NCI-H146 (cell line): Measurements from ENCODE around the gene ALG13.
"Not testable (repeated sequence)": the region's sequence is repeated elsewhere in the genome, so short reads cannot be mapped to it uniquely, and the experiment has no call there.

Source experiments
- DNase-seq: peaks from one replicate; lab custom pipeline; 2025; lab: John Stamatoyannopoulos, UW

Gene ALG13

DNA sequence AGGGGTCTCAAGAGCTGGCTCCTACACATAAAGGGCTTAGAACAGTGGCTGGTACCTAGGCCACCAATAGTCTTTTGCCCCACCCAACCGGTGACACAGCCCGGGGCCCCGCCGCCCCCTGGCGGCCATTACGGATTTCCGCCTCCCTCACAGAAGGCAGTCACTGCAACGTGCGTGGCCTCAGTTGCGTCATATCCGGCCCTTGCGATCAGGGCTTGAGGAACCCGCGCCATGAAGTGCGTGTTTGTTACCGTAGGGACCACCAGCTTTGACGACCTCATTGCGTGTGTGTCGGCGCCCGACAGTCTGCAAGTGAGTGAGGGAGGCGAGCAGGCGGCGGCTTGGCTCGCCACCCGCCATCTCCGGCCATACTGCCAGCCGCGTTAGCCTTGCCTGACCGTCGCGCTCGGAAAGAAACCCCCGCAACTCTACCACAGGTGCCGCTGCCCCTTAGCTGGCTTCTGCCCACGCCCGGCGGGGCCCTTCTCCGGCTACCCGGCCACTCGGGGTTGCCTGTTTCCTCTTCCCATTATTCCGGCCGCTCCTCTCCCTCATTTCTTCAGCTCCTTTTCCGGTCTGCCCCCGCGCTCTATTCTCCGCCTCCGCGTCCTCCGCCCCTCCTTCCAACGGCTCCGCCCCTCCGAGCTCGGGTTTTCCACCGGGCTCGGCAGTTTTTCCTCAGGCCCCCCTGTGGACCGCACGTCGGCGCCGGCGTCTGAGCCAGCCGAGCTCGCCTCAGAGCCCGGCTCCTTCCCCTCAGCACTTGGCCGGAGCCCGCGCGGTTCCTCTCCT is at the start of gene ALG13:
TSS of gene ALG13 (plus strand) at position 183 of the 792 bp plus-strand sequence. CDS start at position 232, 49 bp downstream.
- DNase-seq = peak; percentile 90

GRCh38 chrX:111634823-111635729 is 45.9 kb upstream of the ALG13 start:
- no peak for DNase-seq

DNA sequence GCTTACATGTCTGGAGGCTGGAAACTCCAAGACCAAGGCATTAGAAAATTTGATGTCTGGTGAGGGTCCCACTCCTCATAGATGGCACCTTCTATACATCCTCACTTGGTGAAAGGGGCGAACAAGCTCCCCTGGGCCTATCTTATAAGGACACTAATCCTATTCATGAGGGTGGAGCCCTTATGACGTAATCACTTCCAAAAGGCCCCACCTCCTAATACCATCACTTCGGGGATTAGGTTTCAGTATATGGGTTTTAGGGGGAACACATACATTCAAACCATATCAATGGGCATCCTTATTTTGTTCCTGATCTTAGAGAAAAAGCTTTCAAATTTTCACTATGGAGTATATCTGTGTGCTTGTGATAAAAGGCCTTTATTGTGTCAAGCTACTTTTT is 39.0 kb upstream of the ALG13 start:
- DNase-seq = no peak

DNA sequence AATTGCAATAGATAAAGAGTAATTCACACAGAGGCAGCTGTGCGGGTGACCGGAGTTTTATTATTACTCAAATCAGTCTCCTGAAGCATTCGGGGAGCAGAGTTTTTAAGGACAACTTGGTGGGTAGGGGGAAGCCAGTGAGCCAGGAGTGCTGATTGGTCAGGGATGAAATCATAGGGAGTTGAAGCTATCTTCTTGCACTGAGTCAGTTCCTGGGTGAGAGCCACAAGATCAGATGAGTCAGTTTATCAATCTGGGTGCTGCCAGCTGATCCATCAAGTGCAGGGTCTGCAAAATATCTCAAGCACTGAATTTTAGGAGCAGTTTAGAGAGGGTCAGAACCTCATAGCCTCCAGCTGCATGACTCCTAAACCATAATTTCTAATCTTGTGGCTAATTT is 35.8 kb upstream of the ALG13 start:
- DNase-seq = not testable (repeated sequence)

- DNase-seq = no peak
These were observed 35.4 kb upstream of the ALG13 start for GRCh38 chrX:111645607-111646006.

- DNase-seq = no peak
These were observed 34.5 kb upstream of the ALG13 start for GRCh38 chrX:111646515-111646914.

DNA sequence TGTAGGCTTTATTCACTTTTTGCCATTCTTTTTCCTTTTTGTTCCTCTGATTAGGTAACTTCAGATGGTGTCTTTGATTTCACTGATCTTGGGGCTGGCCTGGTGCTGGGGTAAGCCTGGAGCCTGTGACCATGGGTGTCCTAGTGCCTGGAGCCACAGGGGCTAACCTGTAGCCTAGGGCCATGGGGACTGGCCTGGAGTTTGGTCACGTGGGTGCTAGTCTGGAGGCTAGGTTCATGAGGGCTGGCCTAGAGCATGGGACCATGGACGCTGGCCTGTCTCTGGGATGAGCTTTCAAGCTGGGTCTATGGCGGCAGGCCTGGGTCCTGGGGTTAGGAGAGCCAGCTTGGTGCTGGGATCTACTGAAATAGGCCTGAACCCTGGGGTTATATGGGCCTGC is 32.2 kb upstream of the ALG13 start:
- no peak for DNase-seq

GRCh38 chrX:111649638-111650037 is 31.3 kb upstream of the ALG13 start:
- no peak for DNase-seq

DNA sequence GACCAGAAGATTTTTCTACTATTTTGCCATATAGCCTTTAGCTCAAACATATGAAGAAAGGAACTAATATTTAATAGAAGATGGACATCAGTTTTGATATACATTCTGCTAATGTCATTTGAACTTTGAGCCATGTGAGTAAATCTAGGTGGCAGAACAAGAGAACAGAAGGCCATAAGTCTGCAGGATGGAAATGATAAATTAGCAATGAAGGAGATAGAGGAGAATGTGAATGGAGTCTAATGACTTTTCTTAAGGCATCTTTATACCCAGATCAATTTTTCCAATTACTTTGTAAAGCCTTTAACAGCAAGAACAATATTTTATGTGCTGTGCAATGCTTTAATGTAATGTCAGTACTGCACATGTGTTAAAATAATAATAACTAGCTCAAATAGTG is 30.1 kb upstream of the ALG13 start:
- no peak for DNase-seq

- DNase-seq = peak; percentile 0
These were observed 28.3 kb upstream of the ALG13 start for GRCh38 chrX:111652719-111653118.

DNA sequence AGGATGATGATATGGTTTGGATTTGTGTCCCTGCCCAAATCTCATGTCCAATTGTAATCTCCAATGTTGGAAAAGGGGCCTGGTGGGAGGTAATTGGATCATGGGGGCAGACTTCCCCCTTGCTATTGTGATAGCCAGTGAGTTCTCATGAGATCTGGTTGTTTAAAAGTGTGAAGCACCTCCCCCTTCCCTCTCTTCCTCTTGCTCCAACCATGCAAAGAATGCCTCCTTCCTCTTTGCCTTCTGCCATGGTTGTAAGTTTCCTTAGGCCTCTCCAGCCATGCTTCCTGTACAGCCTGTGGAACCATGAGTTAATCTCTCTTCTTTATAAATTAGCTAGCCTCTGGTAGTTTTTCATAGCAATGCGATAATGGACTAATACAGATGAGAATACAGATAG is 19.7 kb upstream of the ALG13 start:
- no peak for DNase-seq

DNA sequence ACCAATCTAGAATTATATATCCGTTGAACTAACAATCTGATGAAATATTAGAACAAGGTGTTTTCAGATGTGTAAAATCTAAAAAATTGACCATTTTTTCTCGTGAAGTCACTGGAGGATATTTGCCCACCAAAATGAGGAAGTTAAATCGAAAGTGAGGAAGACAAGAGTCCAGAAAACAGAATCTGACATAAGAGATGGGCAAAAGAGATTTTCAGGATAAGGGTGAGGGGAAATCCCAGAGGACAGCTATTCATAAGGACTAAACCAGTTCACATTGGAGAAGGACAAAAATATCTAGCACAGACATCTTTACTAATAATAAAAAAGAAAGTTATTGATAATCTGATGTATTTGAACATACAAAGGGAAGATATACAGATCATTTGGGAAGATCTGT is 18.7 kb upstream of the ALG13 start:
- DNase-seq = no peak

GRCh38 chrX:111671668-111672067 is 9.3 kb upstream of the ALG13 start:
- no peak for DNase-seq

- no peak for DNase-seq
These were observed 6.3 kb downstream of the ALG13 start for GRCh38 chrX:111687305-111687704.

- DNase-seq = no peak
These were observed 14.4 kb downstream of the ALG13 start for GRCh38 chrX:111695297-111695880.

DNA sequence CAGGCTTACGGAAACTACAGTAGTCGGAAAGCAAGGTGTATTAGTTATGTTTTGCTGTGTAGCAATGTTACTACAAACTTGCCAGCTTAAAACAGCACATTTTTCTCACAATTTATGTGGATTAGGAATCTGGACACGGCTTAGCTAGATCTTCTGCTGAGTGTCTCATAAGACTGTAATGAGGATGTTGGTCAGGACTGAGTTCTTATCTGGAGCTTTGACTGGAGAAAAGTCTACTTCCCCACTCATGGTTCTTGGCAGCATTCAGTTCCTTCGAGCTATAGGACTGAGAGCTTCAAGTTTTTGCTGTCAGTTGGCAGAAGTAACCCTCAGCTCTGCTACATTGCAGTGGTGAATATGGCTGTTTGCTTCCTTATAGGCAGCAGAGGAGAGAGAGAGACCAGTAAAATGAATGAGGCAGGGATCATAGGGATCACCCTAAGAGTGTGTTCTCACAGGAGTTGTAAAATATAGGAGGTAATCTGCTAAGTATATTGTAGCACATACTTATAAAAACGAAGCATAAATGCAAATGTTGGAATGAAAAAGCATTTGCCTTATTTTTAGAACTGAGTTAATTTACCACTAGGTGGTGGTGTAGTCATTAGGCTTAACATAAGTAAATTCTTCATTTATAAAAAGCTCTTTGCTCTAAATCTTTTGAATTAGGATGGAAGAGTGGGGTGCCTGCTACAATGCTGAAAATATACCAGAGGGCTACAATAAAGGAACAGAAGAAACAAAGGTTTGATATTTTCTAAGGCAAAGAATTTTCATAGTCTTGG is 38.6 kb downstream of the ALG13 start:
- DNase-seq = no peak

GRCh38 chrX:111728096-111728495 is 47.1 kb downstream of the ALG13 start:
- DNase-seq = no peak

DNA sequence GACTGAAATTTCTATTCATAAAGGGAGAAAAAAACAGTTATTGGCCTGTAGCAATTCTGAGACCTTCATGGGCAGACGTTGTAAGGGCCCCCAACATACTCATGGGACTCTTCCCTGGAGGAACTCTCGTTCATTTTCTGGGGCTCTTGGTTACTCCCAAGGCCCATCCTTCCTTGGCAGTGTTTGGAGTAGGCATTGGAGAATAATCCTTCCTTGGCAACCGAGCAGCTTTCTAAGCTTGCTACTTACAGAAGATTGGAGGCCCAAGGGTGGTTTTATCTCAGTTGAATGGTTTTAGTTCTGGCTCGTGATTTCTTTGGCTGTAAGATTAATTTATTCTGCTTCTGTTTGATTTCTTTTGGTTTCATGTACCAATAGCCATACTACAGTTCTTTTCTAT is 50.4 kb downstream of the ALG13 start:
- no peak for DNase-seq

GRCh38 chrX:111736571-111736970 is 55.6 kb downstream of the ALG13 start:
- no peak for DNase-seq

DNA sequence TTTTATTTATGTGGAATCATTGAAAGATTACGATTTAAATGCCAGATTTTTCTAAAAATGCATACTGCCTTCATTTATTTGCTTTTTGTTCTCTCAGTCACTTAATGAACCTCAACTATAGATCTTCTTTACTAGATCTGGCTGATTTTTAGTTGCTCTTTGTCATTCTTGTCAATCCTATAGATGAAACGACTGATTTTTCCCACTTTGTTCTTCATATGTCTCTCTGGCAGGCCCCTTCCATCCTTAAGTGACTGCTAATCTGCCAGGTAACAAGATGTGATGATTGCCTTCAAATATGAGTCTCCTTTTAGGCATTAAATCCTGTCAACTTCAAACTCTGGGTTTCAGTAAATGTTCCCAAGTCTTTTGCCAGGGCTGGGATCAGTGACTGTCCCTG is 61.0 kb downstream of the ALG13 start:
- no peak for DNase-seq

GRCh38 chrX:111743316-111743715 is 62.3 kb downstream of the ALG13 start:
- no peak for DNase-seq

- no peak for DNase-seq
These were observed 75.5 kb downstream of the ALG13 start for GRCh38 chrX:111756486-111756885.
